CD4-positive, alpha-beta T cell (primary cell): ENCODE results near the gene TNP2. TPM values are rescaled to one million over a fixed set of nuclear protein-coding genes. Genes with fewer than 3 reads are reported as not detected.

Experiments used
- ATAC-seq: fragments of 200-7000 bp; cut with Tn5 transposase; one replicate; pipeline ENCODE4 v1.10.0; 2022; ENCODE audit warnings: mild to moderate bottlenecking; ENCODE audit not compliant: poor library complexity
- CTCF ChIA-PET: fragments of 350-600 bp; sonication (Branson Sonifier 250); formaldehyde crosslinking; loops from one replicate; lab custom pipeline; 2021; ENCODE audit warnings: antibody characterized with exemption, inconsistent platforms; lab: Charles Lee
- POLR2A ChIA-PET: fragments of 350-600 bp; sonication (Branson Sonifier 250); formaldehyde crosslinking; loops from one replicate; lab custom pipeline; 2021; ENCODE audit warnings: antibody characterized with exemption, inconsistent platforms; lab: Charles Lee
- DNase-seq, 14 experiments: peaks; one replicate each; pipeline ENCODE4 v3.0.0-alpha.2; 2013 to 2020; ENCODE audit warnings: mixed read lengths in 2 of 14
- H3K27ac ChIP-seq, 2 donors: one replicate each; pipeline versions ENCODE4 v1.5.1 to v1.7.0; 2013; ENCODE audit warnings: low read length in 2 of 2, low read depth in 1 of 2, mild to moderate bottlenecking in 1 of 2
- H3K27me3 ChIP-seq, 2 experiments: 1 replicate in 1 of 2; 2 replicates in 1 of 2; pipeline versions ENCODE4 v1.6.1 to v1.7.0; 2013; ENCODE audit warnings: low read length in 2 of 2, control low read depth in 1 of 2, mild to moderate bottlenecking in 1 of 2, moderate library complexity in 1 of 2; ENCODE audit not compliant: insufficient read depth in 2 of 2, control insufficient read depth in 1 of 2
- H3K36me3 ChIP-seq: one replicate; pipeline ENCODE4 v1.6.1; 2013; ENCODE audit warnings: low read length, control low read depth; ENCODE audit not compliant: insufficient read depth
- H3K4me1 ChIP-seq: one replicate; pipeline ENCODE4 v1.6.1; 2013; ENCODE audit warnings: low read length, control low read depth; ENCODE audit not compliant: insufficient read depth
- H3K4me3 ChIP-seq: one replicate; pipeline ENCODE4 v1.5.1; 2013; ENCODE audit warnings: mild to moderate bottlenecking, low read length, moderate library complexity
- H3K9me3 ChIP-seq, 2 experiments: 1 replicate in 1 of 2; 2 replicates in 1 of 2; pipeline versions ENCODE4 v1.6.1 to v1.7.0; 2013; ENCODE audit warnings: low read length in 2 of 2, mild to moderate bottlenecking in 2 of 2, control low read depth in 1 of 2, moderate library complexity in 1 of 2; ENCODE audit not compliant: control insufficient read depth in 1 of 2, insufficient read depth in 1 of 2
- H3K27ac Mint-ChIP-seq: one replicate; pipeline ENCODE4 v1.8.0; 2020; ENCODE audit warnings: mixed read lengths
- H3K27me3 Mint-ChIP-seq: one replicate; pipeline ENCODE4 v1.8.0; 2021; ENCODE audit warnings: mixed read lengths
- H3K36me3 Mint-ChIP-seq: one replicate; pipeline ENCODE4 v1.8.0; 2021; ENCODE audit warnings: low read depth, mixed read lengths
- H3K4me1 Mint-ChIP-seq: one replicate; pipeline ENCODE4 v1.8.0; 2021; ENCODE audit warnings: low read depth, mixed read lengths
- H3K4me3 Mint-ChIP-seq: one replicate; pipeline ENCODE4 v1.8.0; 2020; ENCODE audit warnings: mild to moderate bottlenecking, mixed read lengths
- H3K9me3 Mint-ChIP-seq: one replicate; pipeline ENCODE4 v1.8.0; 2020; ENCODE audit warnings: mixed read lengths
- CTCF ChIP-seq: fragments of 200-600 bp; IDR thresholded peaks from one replicate; pipeline ENCODE4 v1.8.0; 2022; ENCODE audit warnings: antibody characterized with exemption, mild to moderate bottlenecking
- intact Hi-C, 2 experiments: fragments of 100-400 bp; cut with DNase I in 1 of 2; cut with micrococcal nuclease in 1 of 2; formaldehyde crosslinking; loops; one replicate each; pipeline versions ENCODE4 v1.15.1 to v1.9.0; 2023 to 2025; cut with DNase I, micrococcal nuclease
- total RNA-seq, 174 experiments: library from RNA in 2 of 174; stranded (reverse) in 2 of 174; gene quantifications; one replicate each; pipeline ENCODE4 v1.2.3 and lab custom pipeline; 2021 to 2026

TNP2 gene
- total RNA-seq, 2 experiments from 2014 or later: not detected

- H3K27ac ChIP-seq: peak overlapping the region in 1 of 2 donors; percentile 58
- no peak for TF ChIP-seq CTCF
- peak in 7 of 14 experiments; percentile 13 to 89 (median 46) for DNase-seq
- peaks cover 50% of the 10 kb centered on the region for H3K4me1 ChIP-seq
- H3K27me3 ChIP-seq: no peaks in the 10 kb centered on the region
- intact Hi-C loops: loop anchor here (5.0 to 10.0 kb wide), 6 partner anchors 38 to 656 kb away; partner anchors contain the start of genes GSPT1 (in 1 of the 2) and TXNDC11 (in 1 of the 2)
- Mint-ChIP-seq H3K4me1 (peaks cover 46% of the 10 kb centered on the region), H3K36me3 (peaks cover 13% of the 10 kb centered on the region), H3K27ac (peak overlapping the region; percentile 97), H3K27me3 (no peaks in the 10 kb centered on the region), H3K9me3 (no peaks in the 10 kb centered on the region), H3K4me3 (peak overlapping the region; percentile 84)
- ChIA-PET POLR2A (interaction anchor here (0.6 to 8.5 kb wide), 8 partner anchors 10 to 317 kb away, joined by 3 to 195 read pairs (median 4); partner anchors contain the start of gene DEXI), CTCF (interaction anchor here (0.6 to 5.6 kb wide), 6 partner anchors 34 to 370 kb away, joined by 3 to 50 read pairs (median 5); no protein-coding TSS in a partner anchor)
- no peaks in the 10 kb centered on the region for H3K9me3 ChIP-seq
- H3K4me3 ChIP-seq: peak overlapping the region; percentile 37
- no peaks in the 10 kb centered on the region for H3K36me3 ChIP-seq
- peak; percentile 8 for ATAC-seq
These were observed 10.3 kb downstream of the TNP2 start for GRCh38 chr16:11258553-11259492.

DNA sequence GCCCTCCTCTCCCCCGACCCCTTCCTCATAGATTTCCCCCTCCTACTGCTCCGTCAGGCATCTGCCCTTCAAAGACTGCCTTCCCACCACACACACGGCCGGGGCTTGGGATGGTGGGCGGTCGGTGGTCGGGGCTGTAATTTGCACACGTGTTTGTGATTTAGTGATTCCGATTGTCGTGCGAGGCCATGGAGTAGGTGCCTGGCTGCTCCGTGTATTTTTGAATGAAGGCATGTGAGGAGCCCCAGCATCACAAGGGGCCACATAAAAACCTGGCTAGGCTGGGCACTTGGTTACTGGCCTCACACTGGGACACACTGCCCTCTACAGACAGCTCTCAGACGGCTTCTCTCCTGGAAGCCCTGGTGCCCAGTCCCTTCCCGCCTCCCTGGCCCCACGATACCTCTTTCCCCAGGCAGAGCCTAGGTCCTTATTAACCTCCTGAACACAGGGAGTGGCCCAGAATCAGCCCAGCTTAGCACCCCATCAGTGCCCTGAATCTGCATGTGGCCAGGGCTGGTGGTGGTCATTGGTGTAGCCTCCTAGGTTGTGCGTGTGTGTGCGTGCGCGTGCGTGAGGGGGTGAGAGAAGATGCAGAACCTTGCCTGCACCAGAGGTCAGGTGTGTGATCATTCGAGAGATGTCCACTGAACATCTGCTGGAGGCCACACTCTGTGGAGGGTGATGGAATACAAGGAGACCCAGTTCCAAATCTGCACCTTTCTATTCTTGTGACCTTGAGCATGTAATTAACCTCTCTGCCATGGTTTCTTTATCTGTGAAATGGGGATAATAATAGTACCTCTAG, 11.8 kb downstream of the TNP2 start:
- POLR2A ChIA-PET: interaction anchor here (0.6 to 8.5 kb wide), 17 partner anchors 11 to 626 kb away, joined by 3 to 195 read pairs (median 14); partner anchors contain the start of genes DEXI and TXNDC11
- Histone ChIP-seq H3K4me3 (peak overlapping the region; percentile 96), H3K4me1 (peaks cover 54% of the 10 kb centered on the region), H3K27me3 (no peaks in the 10 kb centered on the region), H3K9me3 (no peaks in the 10 kb centered on the region), H3K27ac (no peak overlapping the region), H3K36me3 (peaks cover 5% of the 10 kb centered on the region)
- no peaks in the 10 kb centered on the region for H3K9me3 Mint-ChIP-seq
- intact Hi-C loops: loop anchor here (1.0 to 10.0 kb wide), 8 partner anchors 40 to 657 kb away; partner anchors contain the start of genes GSPT1 (in 1 of the 2), RMI2 (in 1 of the 2) and TXNDC11 (in 1 of the 2)
- peak overlapping the region; percentile 99 for H3K4me3 Mint-ChIP-seq
- CTCF ChIA-PET: interaction anchor here (0.6 to 5.6 kb wide), 11 partner anchors 31 to 485 kb away, joined by 3 to 50 read pairs (median 5); partner anchors contain the start of gene TXNDC11
- no peaks in the 10 kb centered on the region for H3K27me3 Mint-ChIP-seq
- H3K36me3 Mint-ChIP-seq: peaks cover 25% of the 10 kb centered on the region
- TF ChIP-seq CTCF: peak; percentile 58
- ATAC-seq (peak; percentile 9), DNase-seq (peak in 12 of 14 experiments; percentile 38 to 86 (median 55))
- H3K27ac Mint-ChIP-seq: peak overlapping the region; percentile 97
- peaks cover 49% of the 10 kb centered on the region for H3K4me1 Mint-ChIP-seq
